A673 (cell line): ENCODE results near the gene PXDC1.

Source experiments
- CTCF ChIP-seq: fragments of 300-800, 200-600 bp; sonication (generic); conservative IDR thresholded peaks from 2 replicates; pipeline ENCODE4 v1.5.1; 2017; ENCODE audit warnings: low read depth, mild to moderate bottlenecking, antibody characterized with exemption, low read length, moderate library complexity, mixed read lengths
- EZH2 ChIP-seq: fragments of 200-600 bp; sonication (generic); IDR thresholded peaks from 2 replicates; pipeline ENCODE4 v1.6.1; 2017; ENCODE audit warnings: borderline replicate concordance, low read depth, mild to moderate bottlenecking, mixed read lengths, antibody characterized with exemption, low read length; ENCODE audit not compliant: poor library complexity, severe bottlenecking

- TF ChIP-seq CTCF (no peak), EZH2 (no peak)
Observed at GRCh38 chr6:3749067-3749841, 2.3 kb downstream of the PXDC1 start.
